Measurements from ENCODE around the gene PRKCH. TPM values are rescaled to one million over a fixed set of nuclear protein-coding genes. Genes with fewer than 3 reads are reported as not detected.

Gene PRKCH
- total RNA-seq, 5 donors from 2014 or later (not counting 1 experiment from before 2014, with no cell fraction given), result 267 to 436 (median 326) TPM

GRCh38 chr14:61401461-61401860 lies 80.1 kb downstream of the PRKCH start:
- peaks cover 18% of the 10 kb centered on the region for H3K36me3 Mint-ChIP-seq
- ATAC-seq (replicated peaks in 1 of 4), result no peak
- peaks cover 31 to 91% (median 89%) of the 10 kb centered on the region in 3 donors for H3K4me1 Mint-ChIP-seq
- Histone ChIP-seq H3K27me3 (replicated peaks in 1 of 2; ENCODE audit: control insufficient read depth in 2 of 2, extremely low read depth in 1 of 2, insufficient read depth in 2 of 2, low read length in 1 of 2) (no peaks in the 10 kb centered on the region), H3K36me3 (ENCODE audit: control insufficient read depth in 2 of 2, extremely low read depth in 1 of 2, insufficient read depth in 1 of 2, low read length in 1 of 2) (peaks cover 0 to 4% of the 10 kb centered on the region in 2 donors), H3K4me3 (ENCODE audit: control insufficient read depth in 1 of 2, extremely low read depth in 1 of 2, low read length in 1 of 2) (no peak overlapping the region), H3K4me1 (ENCODE audit: control insufficient read depth in 1 of 2, extremely low read depth in 1 of 2, insufficient read depth in 2 of 2, low read length in 2 of 2) (peaks cover 56 to 82% of the 10 kb centered on the region in 2 experiments), H3K27ac (ENCODE audit: low read length) (peak overlapping the region; percentile 60), H3K9me3 (no peaks in the 10 kb centered on the region)
- H3K4me3 Mint-ChIP-seq, result peak overlapping the region in 2 of 3 donors; percentile 26 to 46
- ChIA-PET CTCF (interaction anchor here in 1 of 2 donors (1.0 to 1.4 kb wide), 3 partner anchors 16 to 71 kb away, joined by 3 to 5 read pairs (median 4); no protein-coding TSS in a partner anchor), POLR2A (interaction anchor here in 1 of 2 donors (0.7 kb wide), 1 partner anchor 103 kb away, joined by 3 read pairs; no protein-coding TSS in a partner anchor)
- WGBS (ENCODE audit: insufficient coverage), result no CpG with 5 or more reads among the region's 2 CpGs
- H3K9me3 Mint-ChIP-seq, result no peaks in the 10 kb centered on the region
- DNase-seq, result no peak
- H3K27me3 Mint-ChIP-seq, result no peaks in the 10 kb centered on the region
- H3K27ac Mint-ChIP-seq, result peak overlapping the region; percentile 86 to 95

- Mint-ChIP-seq H3K4me1 (peaks cover 48 to 91% (median 89%) of the 10 kb centered on the region in 3 donors), H3K4me3 (peak overlapping the region; percentile 39 to 65 (median 54)), H3K36me3 (peaks cover 21% of the 10 kb centered on the region), H3K9me3 (no peaks in the 10 kb centered on the region), H3K27me3 (no peaks in the 10 kb centered on the region), H3K27ac (peak overlapping the region; percentile 94 to 97)
- no peak overlapping the region for H3K4me3 ChIP-seq (ENCODE audit: control insufficient read depth in 1 of 2, extremely low read depth in 1 of 2, low read length in 1 of 2)
- H3K27ac ChIP-seq (ENCODE audit: low read length), result peak overlapping the region; percentile 83
- peak in 15 of 35 experiments; percentile 18 to 73 (median 35) for DNase-seq
- H3K27me3 ChIP-seq (replicated peaks in 1 of 2; ENCODE audit: control insufficient read depth in 2 of 2, extremely low read depth in 1 of 2, insufficient read depth in 2 of 2, low read length in 1 of 2), result no peaks in the 10 kb centered on the region
- H3K4me1 ChIP-seq (ENCODE audit: control insufficient read depth in 1 of 2, extremely low read depth in 1 of 2, insufficient read depth in 2 of 2, low read length in 2 of 2), result peaks cover 59 to 82% of the 10 kb centered on the region in 2 experiments
- CTCF ChIA-PET, result interaction anchor here in 1 of 2 donors (0.6 to 1.7 kb wide), 17 partner anchors 10 to 438 kb away, joined by 3 to 9 read pairs (median 4); partner anchors contain the start of gene PRKCH
- peak; percentile 80 to 90 (median 88) for ATAC-seq (replicated peaks in 1 of 4)
- no peaks in the 10 kb centered on the region for H3K9me3 ChIP-seq
- POLR2A ChIA-PET, result interaction anchor here (0.5 to 1.8 kb wide), 16 partner anchors 13 to 343 kb away, joined by 3 to 20 read pairs (median 3); no protein-coding TSS in a partner anchor
- 0% methylated on average over 1 of the region's 2 CpGs for WGBS (ENCODE audit: insufficient coverage)
- H3K36me3 ChIP-seq (ENCODE audit: control insufficient read depth in 2 of 2, extremely low read depth in 1 of 2, insufficient read depth in 1 of 2, low read length in 1 of 2), result peaks cover 0 to 4% of the 10 kb centered on the region in 2 donors
Measured at GRCh38 chr14:61403411-61403810, 82.0 kb downstream of the PRKCH start.

- ChIA-PET POLR2A (interaction anchor here (0.6 to 0.7 kb wide), 5 partner anchors 11 to 316 kb away, joined by 3 to 7 read pairs (median 3); no protein-coding TSS in a partner anchor), CTCF (interaction anchor here (0.7 kb wide), 3 partner anchors 24 to 87 kb away, joined by 3 to 4 read pairs (median 3); no protein-coding TSS in a partner anchor)
- H3K9me3 Mint-ChIP-seq, result no peaks in the 10 kb centered on the region
- peaks cover 0 to 4% of the 10 kb centered on the region in 2 donors for H3K36me3 ChIP-seq (ENCODE audit: control insufficient read depth in 2 of 2, extremely low read depth in 1 of 2, insufficient read depth in 1 of 2, low read length in 1 of 2)
- H3K27me3 Mint-ChIP-seq, result no peaks in the 10 kb centered on the region
- DNase-seq, result no peak
- peak overlapping the region; percentile 91 to 92 for H3K27ac Mint-ChIP-seq
- peaks cover 21% of the 10 kb centered on the region for H3K36me3 Mint-ChIP-seq
- no peaks in the 10 kb centered on the region for H3K9me3 ChIP-seq
- no peak overlapping the region for H3K4me3 ChIP-seq (ENCODE audit: control insufficient read depth in 1 of 2, extremely low read depth in 1 of 2, low read length in 1 of 2)
- H3K27me3 ChIP-seq (replicated peaks in 1 of 2; ENCODE audit: control insufficient read depth in 2 of 2, extremely low read depth in 1 of 2, insufficient read depth in 2 of 2, low read length in 1 of 2), result no peaks in the 10 kb centered on the region
- ATAC-seq (replicated peaks in 1 of 4), result no peak
- peaks cover 60 to 92% (median 91%) of the 10 kb centered on the region in 3 donors for H3K4me1 Mint-ChIP-seq
- H3K4me3 Mint-ChIP-seq, result peak overlapping the region; percentile 9 to 65 (median 18)
- 60% methylated on average over 1 of the region's 1 CpG for whole genome bisulfite sequencing (ENCODE audit: insufficient coverage)
- peak overlapping the region; percentile 66 for H3K27ac ChIP-seq (ENCODE audit: low read length)
- peaks cover 70 to 78% of the 10 kb centered on the region in 2 experiments for H3K4me1 ChIP-seq (ENCODE audit: control insufficient read depth in 1 of 2, extremely low read depth in 1 of 2, insufficient read depth in 2 of 2, low read length in 2 of 2)
Measured at GRCh38 chr14:61404637-61405036, 83.3 kb downstream of the PRKCH start.

GRCh38 chr14:61406198-61406597 lies 84.8 kb downstream of the PRKCH start:
- Mint-ChIP-seq H3K4me1 (peaks cover 60 to 81% (median 79%) of the 10 kb centered on the region in 3 donors), H3K27me3 (no peaks in the 10 kb centered on the region), H3K27ac (peak overlapping the region; percentile 85 to 92), H3K9me3 (no peaks in the 10 kb centered on the region), H3K36me3 (peaks cover 29% of the 10 kb centered on the region), H3K4me3 (peak overlapping the region in 2 of 3 donors; percentile 37 to 65)
- Histone ChIP-seq H3K9me3 (no peaks in the 10 kb centered on the region), H3K4me3 (ENCODE audit: control insufficient read depth in 1 of 2, extremely low read depth in 1 of 2, low read length in 1 of 2) (no peak overlapping the region), H3K27me3 (replicated peaks in 1 of 2; ENCODE audit: control insufficient read depth in 2 of 2, extremely low read depth in 1 of 2, insufficient read depth in 2 of 2, low read length in 1 of 2) (no peaks in the 10 kb centered on the region), H3K27ac (ENCODE audit: low read length) (peak overlapping the region; percentile 47), H3K4me1 (ENCODE audit: control insufficient read depth in 1 of 2, extremely low read depth in 1 of 2, insufficient read depth in 2 of 2, low read length in 2 of 2) (peaks cover 70 to 76% of the 10 kb centered on the region in 2 experiments), H3K36me3 (ENCODE audit: control insufficient read depth in 2 of 2, extremely low read depth in 1 of 2, insufficient read depth in 1 of 2, low read length in 1 of 2) (peaks cover 0 to 10% of the 10 kb centered on the region in 2 donors)
- ATAC-seq (replicated peaks in 1 of 4) (no peak), DNase-seq (peak in 1 of 35 experiments; percentile 4)
- 90% methylated on average over 2 of the region's 4 CpGs for WGBS (ENCODE audit: insufficient coverage)
- CTCF ChIA-PET, result interaction anchor here in 1 of 2 donors (0.6 to 1.2 kb wide), 2 partner anchors 11 to 15 kb away, joined by 3 read pairs; no protein-coding TSS in a partner anchor
- POLR2A ChIA-PET, result interaction anchor here (0.6 kb wide), 2 partner anchors 11 to 70 kb away, joined by 4 to 13 read pairs; no protein-coding TSS in a partner anchor

- POLR2A ChIA-PET, result interaction anchor here (0.6 kb wide), 2 partner anchors 10 to 70 kb away, joined by 4 to 13 read pairs; no protein-coding TSS in a partner anchor
- DNase-seq (peak in 5 of 35 experiments; percentile 12 to 42 (median 23)), ATAC-seq (replicated peaks in 1 of 4) (peak; percentile 28 to 41 (median 38))
- CTCF ChIA-PET, result interaction anchor here in 1 of 2 donors (1.2 kb wide), 1 partner anchor 11 kb away, joined by 3 read pairs; no protein-coding TSS in a partner anchor
- peak overlapping the region; percentile 47 for H3K27ac ChIP-seq (ENCODE audit: low read length)
- Mint-ChIP-seq H3K36me3 (peaks cover 28% of the 10 kb centered on the region), H3K4me1 (peaks cover 60 to 76% (median 74%) of the 10 kb centered on the region in 3 donors), H3K4me3 (peak overlapping the region; percentile 40 to 65 (median 41)), H3K27me3 (no peaks in the 10 kb centered on the region), H3K9me3 (no peaks in the 10 kb centered on the region), H3K27ac (peak overlapping the region; percentile 85 to 92)
- peak overlapping the region in 1 of 2 donors; percentile 30 for H3K4me3 ChIP-seq (ENCODE audit: control insufficient read depth in 1 of 2, extremely low read depth in 1 of 2, low read length in 1 of 2)
- 13% methylated on average over 2 of the region's 6 CpGs for WGBS (ENCODE audit: insufficient coverage)
- H3K36me3 ChIP-seq (ENCODE audit: control insufficient read depth in 2 of 2, extremely low read depth in 1 of 2, insufficient read depth in 1 of 2, low read length in 1 of 2), result peaks cover 0 to 14% of the 10 kb centered on the region in 2 donors
- no peaks in the 10 kb centered on the region for H3K9me3 ChIP-seq
- H3K27me3 ChIP-seq (replicated peaks in 1 of 2; ENCODE audit: control insufficient read depth in 2 of 2, extremely low read depth in 1 of 2, insufficient read depth in 2 of 2, low read length in 1 of 2), result no peaks in the 10 kb centered on the region
- H3K4me1 ChIP-seq (ENCODE audit: control insufficient read depth in 1 of 2, extremely low read depth in 1 of 2, insufficient read depth in 2 of 2, low read length in 2 of 2), result peaks cover 69 to 81% of the 10 kb centered on the region in 2 experiments
Measured at GRCh38 chr14:61406675-61407074, 85.3 kb downstream of the PRKCH start.

GRCh38 chr14:61408498-61408897 lies 87.1 kb downstream of the PRKCH start:
- no peaks in the 10 kb centered on the region for H3K9me3 Mint-ChIP-seq
- H3K27ac Mint-ChIP-seq, result peak overlapping the region; percentile 60 to 85
- H3K4me1 Mint-ChIP-seq, result peaks cover 56 to 64% (median 63%) of the 10 kb centered on the region in 3 donors

More at GRCh38 chr14:61408498-61408897, 87.1 kb downstream of the PRKCH start:
- WGBS (ENCODE audit: insufficient coverage), result 100% methylated on average over 3 of the region's 6 CpGs
- peak in 1 of 35 experiments; percentile 5 for DNase-seq
- peaks cover 27% of the 10 kb centered on the region for H3K36me3 Mint-ChIP-seq
- Histone ChIP-seq H3K9me3 (no peaks in the 10 kb centered on the region), H3K27ac (ENCODE audit: low read length) (peak overlapping the region; percentile 20), H3K36me3 (ENCODE audit: control insufficient read depth in 2 of 2, extremely low read depth in 1 of 2, insufficient read depth in 1 of 2, low read length in 1 of 2) (peaks cover 0 to 13% of the 10 kb centered on the region in 2 donors), H3K4me1 (ENCODE audit: control insufficient read depth in 1 of 2, extremely low read depth in 1 of 2, insufficient read depth in 2 of 2, low read length in 2 of 2) (peaks cover 72 to 90% of the 10 kb centered on the region in 2 experiments), H3K27me3 (replicated peaks in 1 of 2; ENCODE audit: control insufficient read depth in 2 of 2, extremely low read depth in 1 of 2, insufficient read depth in 2 of 2, low read length in 1 of 2) (no peaks in the 10 kb centered on the region), H3K4me3 (ENCODE audit: control insufficient read depth in 1 of 2, extremely low read depth in 1 of 2, low read length in 1 of 2) (no peak overlapping the region)
- ChIA-PET CTCF (no interaction called here), POLR2A (no interaction called here)
- no peaks in the 10 kb centered on the region for H3K27me3 Mint-ChIP-seq
- ATAC-seq (replicated peaks in 1 of 4), result no peak
- peak overlapping the region in 1 of 3 donors; percentile 63 for H3K4me3 Mint-ChIP-seq

Data from T-cell (primary cell).